Activated CD4-positive, CD25-positive, alpha-beta regulatory T cell (primary cell): Measurements from ENCODE around the gene MPP2.
"Not testable (repeated sequence)": the region's sequence is repeated elsewhere in the genome, so short reads cannot be mapped to it uniquely, and the experiment has no call there.

Experiments
- DNase-seq, 4 experiments: peaks; one replicate each; lab custom pipeline; 2025; lab: John Stamatoyannopoulos, UW

The MPP2 gene

GRCh38 chr17:43874293-43874692 lies 33.0 kb downstream of the MPP2 start:
- DNase-seq: no peak

GRCh38 chr17:43873815-43874214 lies 33.5 kb downstream of the MPP2 start:
- DNase-seq: no peak

GRCh38 chr17:43873091-43873490 lies 34.2 kb downstream of the MPP2 start:
- DNase-seq: no peak

GRCh38 chr17:43871946-43872690 lies 35.2 kb downstream of the MPP2 start:
- no peak for DNase-seq

GRCh38 chr17:43869031-43869430 lies 38.3 kb downstream of the MPP2 start:
- DNase-seq: not testable (repeated sequence)

GRCh38 chr17:43868226-43868994 lies 38.9 kb downstream of the MPP2 start:
- no peak for DNase-seq

GRCh38 chr17:43864161-43864984 lies 43.0 kb downstream of the MPP2 start:
- DNase-seq: no peak

- no peak for DNase-seq
Observed at GRCh38 chr17:43861960-43862359, 45.4 kb downstream of the MPP2 start.

GRCh38 chr17:43860927-43861622 lies 46.3 kb downstream of the MPP2 start:
- no peak for DNase-seq

- DNase-seq: no peak
Observed at GRCh38 chr17:43860077-43860725, 47.1 kb downstream of the MPP2 start.

GRCh38 chr17:43857957-43858600 lies 49.3 kb downstream of the MPP2 start:
- no peak for DNase-seq

GRCh38 chr17:43857141-43857540 lies 50.2 kb downstream of the MPP2 start:
- DNase-seq: no peak

- no peak for DNase-seq
Observed at GRCh38 chr17:43856141-43856540, 51.2 kb downstream of the MPP2 start.

- no peak for DNase-seq
Observed at GRCh38 chr17:43855061-43855460, 52.3 kb downstream of the MPP2 start.

- DNase-seq: no peak
Observed at GRCh38 chr17:43854498-43854897, 52.8 kb downstream of the MPP2 start.

- no peak for DNase-seq
Observed at GRCh38 chr17:43853546-43853945, 53.8 kb downstream of the MPP2 start.

GRCh38 chr17:43852571-43852970 lies 54.8 kb downstream of the MPP2 start:
- DNase-seq: no peak

GRCh38 chr17:43849116-43849515 lies 58.2 kb downstream of the MPP2 start:
- no peak for DNase-seq

GRCh38 chr17:43848601-43849000 lies 58.7 kb downstream of the MPP2 start:
- no peak for DNase-seq

- no peak for DNase-seq
Observed at GRCh38 chr17:43846963-43847371, 60.4 kb downstream of the MPP2 start, which contains the start of gene CD300LG. Gene CD300LG (plus strand): TSS chr17:43847176. CDS start chr17:43847217, 41 bp downstream.

- DNase-seq: peak; percentile 55 to 64 (median 59)
Observed at GRCh38 chr17:43846221-43846712, 61.1 kb downstream of the MPP2 start.
